Daoy (cell line): ENCODE results near the gene F8. TPM values are rescaled to one million over a fixed set of nuclear protein-coding genes. Genes with fewer than 3 reads are reported as not detected.

Experiments used
- total RNA-seq: library from RNA; depleted of rRNA; stranded (reverse); fragments of >200 nt; shearing (Covaris generic); gene quantifications from 2 replicates; pipeline ENCODE4 v1.2.3, GENCODE V29; 2014; rRNA removed

The F8 gene
- total RNA-seq, 1 experiment from 2014 or later: 2.2 TPM

Other genes with a start within 250 kb of the F8 start
- 11.6 and 21.8 TPM in 2 replicates for gene MPP1, start 217.2 kb downstream of the F8 start, total RNA-seq
- gene SMIM9, start 188.1 kb downstream of the F8 start, total RNA-seq: not detected in 2 replicates
- gene F8A1, start 136.4 kb downstream of the F8 start, total RNA-seq: 4.4 and 4.7 TPM in 2 replicates
- gene FUNDC2, start 4.1 kb upstream of the F8 start, total RNA-seq: 56.2 and 56.3 TPM in 2 replicates
- 5.8 and 9.0 TPM in 2 replicates for gene CMC4, start 48.4 kb upstream of the F8 start, total RNA-seq
- gene MTCP1, start 48.4 kb upstream of the F8 start, total RNA-seq: 6.3 and 15.9 TPM in 2 replicates
- 10.1 and 10.7 TPM in 2 replicates for gene BRCC3, start 48.8 kb upstream of the F8 start, total RNA-seq
- gene VBP1, start 193.7 kb upstream of the F8 start, total RNA-seq: 101 and 122 TPM in 2 replicates
- gene RAB39B, start 241.8 kb upstream of the F8 start, total RNA-seq: 0.29 and 0.48 TPM in 2 replicates